ENCODE data around the gene RAPGEF4.

DNA sequence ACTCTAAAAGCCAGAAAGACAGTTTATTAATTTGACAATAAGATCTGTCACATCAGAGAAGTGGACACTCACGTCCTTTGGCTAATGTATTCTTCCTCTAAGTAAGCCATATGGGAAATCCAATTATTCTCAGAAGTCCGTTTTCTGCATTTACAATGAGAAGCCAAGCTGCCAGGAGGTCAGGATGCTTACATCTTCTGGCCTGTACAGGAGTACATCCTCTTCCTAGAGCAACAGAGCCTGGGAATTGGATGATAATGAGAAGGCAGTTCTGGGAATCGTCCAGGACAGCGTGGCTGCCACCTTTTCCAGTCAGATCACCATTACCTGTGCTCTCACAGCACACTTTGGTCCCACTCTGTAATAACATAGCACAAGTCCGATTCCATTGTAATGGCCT lies 5.2 kb downstream of the RAPGEF4 start:
- no peak for TF ChIP-seq POLR2A (IDR thresholded peaks at IDR 0.05; ENCODE audit: low read length)
- no peak for TF ChIP-seq GATA1 (IDR thresholded peaks at IDR 0.05; ENCODE audit: low read depth, low read length)

Measured in erythroblast (primary cell).